ENCODE measurements around the gene LIPC.

GRCh38 chr15:58536414-58536813 lies 104.6 kb downstream of the LIPC start:
- TF ChIP-seq CTCF (IDR thresholded peaks at IDR 0.05): no peak
- TF ChIP-seq POLR2A (IDR thresholded peaks at IDR 0.05): no peak
- no peak for TF ChIP-seq POLR2AphosphoS5 (IDR thresholded peaks at IDR 0.05)
- TF ChIP-seq EP300 (IDR thresholded peaks at IDR 0.05; ENCODE audit: low read depth): no peak
